ENCODE measurements around the gene SESTD1.

SESTD1 gene

GRCh38 chr2:179264368-179265081 is at the start of gene SESTD1:
TSS of gene SESTD1 (minus strand) at chr2:179264832. CDS start at chr2:179191841, 72,991 bp downstream.
- DNase-seq = peak; percentile 47

- no peak for DNase-seq
Measured at GRCh38 chr2:179313057-179313456, 48.4 kb upstream of the SESTD1 start.

- DNase-seq = no peak
Measured at GRCh38 chr2:179311101-179311500, 46.5 kb upstream of the SESTD1 start.

GRCh38 chr2:179307616-179308371 is 43.2 kb upstream of the SESTD1 start:
- no peak for DNase-seq

GRCh38 chr2:179305125-179305524 is 40.5 kb upstream of the SESTD1 start:
- DNase-seq = no peak

GRCh38 chr2:179304424-179304823 is 39.8 kb upstream of the SESTD1 start:
- no peak for DNase-seq

DNA sequence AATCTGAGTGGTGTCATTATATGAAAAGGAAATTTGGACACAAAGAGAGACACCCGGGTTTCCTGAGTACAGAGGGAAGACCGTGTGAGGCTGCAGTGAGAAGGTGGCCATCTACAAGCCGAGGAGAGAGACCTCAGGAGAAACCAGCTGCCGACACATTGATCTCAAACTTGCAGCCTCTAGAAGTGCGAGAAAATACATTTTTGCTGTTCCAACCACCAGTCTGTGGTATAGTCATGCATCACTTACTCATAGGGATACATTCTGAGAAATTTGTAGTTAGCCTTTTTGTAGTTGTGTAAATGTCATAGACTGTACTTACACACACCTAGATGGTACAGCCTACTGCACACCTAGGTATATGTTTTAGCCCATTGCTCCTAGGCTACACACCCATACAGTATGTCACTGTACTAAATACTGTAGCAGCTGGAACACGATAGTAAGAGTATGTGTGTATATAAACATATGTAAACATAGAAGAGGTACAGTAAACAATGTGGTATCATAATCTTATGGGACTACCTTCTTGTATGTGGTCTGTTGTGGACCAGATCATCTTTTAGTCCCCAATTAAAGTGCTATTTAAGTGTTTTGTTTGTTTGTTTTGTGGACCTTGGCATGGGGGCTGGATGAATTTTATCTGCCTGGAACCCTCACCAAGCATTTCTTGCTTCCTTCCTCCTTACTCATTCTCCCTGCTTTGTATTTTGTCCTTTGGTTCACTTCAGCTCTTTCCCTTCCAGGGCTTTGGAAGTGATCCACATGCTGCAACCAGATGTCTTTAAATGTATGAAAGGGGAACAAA is 38.3 kb upstream of the SESTD1 start:
- no peak for DNase-seq

DNA sequence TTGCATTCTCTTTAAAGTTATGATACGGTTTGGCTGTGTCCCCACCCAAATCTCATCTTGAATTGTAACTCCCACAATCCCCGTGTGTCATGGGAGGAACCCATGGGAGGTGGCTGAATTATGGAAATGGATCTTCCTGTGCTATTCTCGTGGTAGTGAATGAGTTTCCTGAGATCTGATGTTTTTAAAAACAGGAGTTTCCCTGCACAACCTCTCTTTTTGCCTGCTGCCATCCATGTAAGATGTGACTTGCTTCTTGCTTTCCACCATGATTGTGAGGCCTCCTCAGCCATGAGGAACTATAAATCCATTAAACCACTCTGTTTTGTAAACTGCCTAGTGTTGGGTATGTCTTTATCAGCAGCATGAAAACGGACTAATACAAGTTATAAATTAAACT is 37.5 kb upstream of the SESTD1 start:
- DNase-seq = no peak

DNA sequence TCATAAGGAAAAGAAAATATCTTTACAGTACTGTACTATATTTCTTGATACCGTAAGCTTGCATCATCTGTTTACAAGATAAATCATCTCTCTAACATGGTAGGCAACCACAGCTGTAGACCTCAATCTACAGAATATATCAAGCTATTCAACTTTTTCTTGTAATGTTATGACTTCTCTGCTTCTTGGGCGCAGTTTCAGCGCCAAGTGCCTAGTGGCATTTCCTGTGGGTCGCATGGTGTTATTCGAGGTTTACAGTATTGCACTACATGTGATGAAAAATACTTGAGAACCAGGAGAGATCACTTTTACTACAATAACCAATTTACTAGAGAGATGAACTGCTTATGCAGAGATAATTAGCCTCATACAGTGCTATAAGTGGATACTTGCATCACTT is 34.0 kb upstream of the SESTD1 start:
- peak; percentile 2 for DNase-seq

- DNase-seq = no peak
Measured at GRCh38 chr2:179297927-179298326, 33.3 kb upstream of the SESTD1 start.

DNA sequence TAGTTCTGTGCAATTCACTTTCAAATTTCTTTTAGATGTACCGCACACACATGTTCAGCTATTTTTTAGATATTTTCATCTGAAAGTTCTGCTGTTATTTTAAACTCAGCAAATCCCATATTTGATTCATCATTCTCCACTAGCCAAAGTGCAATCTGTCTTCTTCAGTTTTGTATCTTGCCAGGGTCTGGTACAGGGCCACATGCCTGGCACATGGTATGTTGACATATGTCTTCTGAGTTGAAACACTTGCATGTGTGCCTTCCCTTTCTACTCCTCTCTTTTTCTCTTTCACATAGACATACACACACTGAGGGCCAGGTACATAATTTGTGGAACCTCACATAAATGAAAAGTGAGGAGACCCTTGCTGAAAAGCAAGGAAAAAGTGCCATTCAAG is 25.7 kb upstream of the SESTD1 start:
- DNase-seq = no peak

DNA sequence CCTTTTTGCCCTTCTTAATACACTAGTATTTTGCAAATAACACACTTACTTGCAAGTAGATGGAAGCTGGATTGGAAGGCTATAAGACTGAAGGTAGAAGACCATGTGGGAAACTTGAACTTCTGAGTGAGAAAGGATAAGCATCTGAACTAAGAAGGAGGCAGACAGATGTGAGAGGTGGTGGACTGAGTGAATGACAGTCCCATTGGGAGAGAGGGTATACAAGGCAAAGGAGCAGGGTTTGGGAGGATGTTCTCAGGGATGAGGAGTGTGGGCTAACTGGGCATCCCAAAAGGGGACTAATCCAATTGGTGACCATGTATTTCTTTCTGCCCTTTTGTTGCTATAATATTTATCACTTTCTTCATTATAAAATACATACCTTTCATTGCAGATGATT is 20.4 kb upstream of the SESTD1 start:
- no peak for DNase-seq

DNA sequence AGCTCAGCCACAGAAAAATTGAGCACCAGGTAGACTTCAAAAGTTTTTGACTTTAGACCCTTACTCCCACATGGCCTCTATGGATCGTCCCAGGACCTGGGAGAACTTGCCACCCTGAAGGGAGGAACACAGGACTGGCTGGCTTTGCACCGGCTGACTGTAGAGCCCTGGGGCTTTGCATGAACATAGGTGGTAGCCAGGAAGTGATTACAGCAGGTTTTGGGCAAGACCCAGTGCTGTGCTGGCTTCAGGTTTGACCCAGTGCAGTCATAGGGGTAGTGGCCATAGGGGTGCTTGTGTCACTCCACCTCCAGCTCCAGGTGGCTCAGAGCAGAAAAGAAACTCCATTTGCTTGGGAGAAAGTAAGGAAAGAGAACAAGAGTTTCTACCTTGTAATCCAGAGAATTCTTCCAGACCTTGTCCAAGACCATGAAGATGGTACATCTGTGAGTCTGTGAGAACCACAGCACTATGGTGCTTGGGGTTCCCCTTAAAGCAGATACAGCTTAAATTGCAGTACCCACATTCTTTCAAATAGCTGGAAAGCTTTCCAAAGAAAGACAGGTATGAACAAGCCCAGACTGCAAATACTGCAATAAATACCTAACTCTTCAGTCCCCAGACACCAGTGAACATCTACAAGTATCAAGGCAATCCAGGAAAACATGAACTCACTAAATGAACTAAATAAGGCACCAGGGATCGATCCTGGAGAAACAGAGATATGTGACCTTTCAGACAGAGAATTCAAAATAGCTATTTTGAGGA is 13.0 kb upstream of the SESTD1 start:
- DNase-seq = no peak

DNA sequence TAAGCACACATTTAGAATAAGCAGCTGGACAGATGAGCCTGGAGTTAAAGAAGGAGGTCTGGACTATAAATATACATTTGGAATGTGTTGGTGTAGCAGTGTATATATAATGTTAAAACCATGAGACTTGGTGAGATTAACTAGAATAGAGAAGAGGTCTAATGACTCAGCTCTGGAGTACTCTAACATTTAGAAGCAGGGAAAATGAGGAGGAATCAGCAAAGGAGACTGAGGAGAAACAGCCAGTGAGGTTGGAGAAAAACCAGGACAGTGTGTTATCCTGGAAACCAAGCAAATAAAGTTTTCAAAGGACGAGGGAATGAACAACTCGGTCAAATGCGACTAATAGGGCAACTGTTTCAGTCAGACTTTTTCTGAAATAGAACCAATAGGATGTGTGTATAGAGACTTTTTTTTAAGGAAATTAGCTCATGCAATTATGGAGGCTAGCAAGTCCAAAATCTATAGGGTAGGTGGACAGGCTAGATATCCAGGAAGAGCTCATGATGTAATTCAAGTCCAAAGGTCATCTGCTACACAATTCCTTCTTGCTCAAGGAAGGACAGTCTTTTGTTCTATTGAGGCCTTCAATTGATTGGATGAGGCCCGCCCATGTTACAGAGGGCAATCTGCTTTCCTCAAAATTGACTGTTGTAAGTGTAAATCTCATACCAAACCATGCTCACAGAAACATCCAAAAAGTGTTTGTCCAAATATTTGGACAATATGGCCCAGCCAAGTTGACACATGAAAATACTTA is 10.8 kb upstream of the SESTD1 start:
- no peak for DNase-seq

DNA sequence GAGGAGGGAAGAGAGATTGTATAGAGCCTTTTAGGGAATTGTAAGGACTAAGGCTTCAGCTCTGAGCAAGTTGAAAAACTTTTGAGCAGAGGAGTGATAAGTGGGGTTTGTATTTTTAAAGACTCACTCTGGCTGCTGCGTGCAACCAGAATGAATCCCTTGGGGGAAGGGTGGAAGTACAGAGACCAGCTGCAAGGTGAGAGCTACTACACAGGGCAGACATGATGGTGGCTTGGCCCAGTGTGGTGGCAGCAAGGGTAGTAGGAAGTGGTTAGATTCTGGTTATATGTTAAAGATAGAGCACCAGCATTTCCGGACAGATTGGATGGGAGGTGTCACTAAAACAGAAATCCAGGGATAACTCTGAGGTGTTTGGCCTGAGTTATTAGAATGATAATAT is 10.1 kb upstream of the SESTD1 start:
- DNase-seq = no peak

DNA sequence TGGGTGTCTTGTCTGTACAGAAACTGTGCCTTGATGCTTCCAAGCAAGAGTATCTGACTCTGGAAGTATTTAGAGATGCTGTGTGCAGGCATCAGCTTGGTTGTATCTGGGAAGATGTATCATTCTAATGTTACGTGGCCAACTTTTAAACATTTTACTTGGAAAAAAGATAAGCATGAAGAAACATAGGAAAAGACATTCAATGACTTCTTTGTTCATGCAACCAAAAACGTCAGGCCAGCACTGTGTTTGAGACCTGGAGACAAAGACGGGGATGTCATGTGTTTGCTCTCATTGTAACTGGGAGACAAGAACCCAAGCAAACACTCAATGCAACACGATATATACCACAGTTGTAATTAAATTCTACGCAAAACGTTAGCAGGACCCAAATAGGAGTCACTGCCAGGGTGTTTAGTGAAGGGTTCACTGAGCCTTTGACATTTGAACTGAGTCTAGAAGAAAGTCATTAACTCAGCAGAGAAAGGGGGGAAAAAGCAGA is 8.9 kb upstream of the SESTD1 start:
- DNase-seq = no peak

DNA sequence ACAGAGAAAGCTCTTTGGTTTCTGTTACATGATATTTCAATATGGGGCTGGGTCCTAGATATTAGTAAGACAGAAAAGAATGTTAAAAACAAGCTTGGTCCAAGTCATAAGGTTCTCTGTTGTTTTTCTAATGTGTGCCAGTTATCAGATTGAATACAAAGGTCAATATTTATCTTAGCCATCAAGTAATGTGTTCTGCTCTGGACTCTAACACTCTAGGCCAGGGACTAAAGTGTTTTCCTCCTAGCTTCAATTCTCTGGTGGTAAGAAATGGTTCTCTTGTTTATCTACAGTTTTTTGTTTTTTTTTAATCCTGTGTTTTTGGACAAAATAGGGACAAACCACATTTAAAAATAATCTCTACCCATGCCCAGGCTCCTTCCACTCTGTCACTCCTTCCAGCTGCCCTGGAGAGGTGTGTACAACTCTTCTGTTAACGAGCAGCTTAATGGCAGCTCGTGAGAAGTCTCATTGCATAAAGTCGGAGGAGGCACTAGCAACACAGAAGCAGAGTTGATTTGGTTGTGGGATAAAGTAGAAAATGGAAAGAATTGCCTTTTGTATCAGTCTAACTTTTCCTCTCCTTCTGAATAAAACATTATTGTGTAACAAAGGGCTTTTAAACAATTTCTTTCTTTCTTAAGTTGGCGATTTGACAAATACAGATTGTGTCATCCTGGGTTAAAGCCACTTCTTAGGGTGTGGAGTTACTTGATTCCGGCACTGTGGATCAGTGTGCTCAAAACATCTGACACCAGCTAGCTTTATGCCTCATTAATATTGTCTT is 8.0 kb upstream of the SESTD1 start:
- DNase-seq = no peak

- DNase-seq = no peak
Measured at GRCh38 chr2:179270689-179271088, 6.1 kb upstream of the SESTD1 start.

- no peak for DNase-seq
Measured at GRCh38 chr2:179268277-179268925, 3.8 kb upstream of the SESTD1 start.

GRCh38 chr2:179266271-179266670 is 1.6 kb upstream of the SESTD1 start:
- DNase-seq = no peak
